SU-DHL-6 (cell line): Measurements from ENCODE around the gene ARHGAP8.

Source experiments
- EZH2phosphoT487 ChIP-seq: fragments of 200-600 bp; sonication (generic), shearing (Covaris generic); conservative IDR thresholded peaks from 2 replicates; pipeline ENCODE4 v1.6.1; 2018; ENCODE audit warnings: mild to moderate bottlenecking, antibody characterized with exemption, low read length, moderate library complexity, mixed read lengths
- TF ChIP-seq, protein P1 (sequence below): fragments of 200-600 bp; sonication (generic); IDR thresholded peaks from one replicate; pipeline ENCODE4 v1.5.1; 2017; ENCODE audit warnings: antibody characterized with exemption, mild to moderate bottlenecking, low read length, moderate library complexity; ENCODE audit not compliant: insufficient read depth, poor library complexity, severe bottlenecking

- TF ChIP-seq, protein P1, sequence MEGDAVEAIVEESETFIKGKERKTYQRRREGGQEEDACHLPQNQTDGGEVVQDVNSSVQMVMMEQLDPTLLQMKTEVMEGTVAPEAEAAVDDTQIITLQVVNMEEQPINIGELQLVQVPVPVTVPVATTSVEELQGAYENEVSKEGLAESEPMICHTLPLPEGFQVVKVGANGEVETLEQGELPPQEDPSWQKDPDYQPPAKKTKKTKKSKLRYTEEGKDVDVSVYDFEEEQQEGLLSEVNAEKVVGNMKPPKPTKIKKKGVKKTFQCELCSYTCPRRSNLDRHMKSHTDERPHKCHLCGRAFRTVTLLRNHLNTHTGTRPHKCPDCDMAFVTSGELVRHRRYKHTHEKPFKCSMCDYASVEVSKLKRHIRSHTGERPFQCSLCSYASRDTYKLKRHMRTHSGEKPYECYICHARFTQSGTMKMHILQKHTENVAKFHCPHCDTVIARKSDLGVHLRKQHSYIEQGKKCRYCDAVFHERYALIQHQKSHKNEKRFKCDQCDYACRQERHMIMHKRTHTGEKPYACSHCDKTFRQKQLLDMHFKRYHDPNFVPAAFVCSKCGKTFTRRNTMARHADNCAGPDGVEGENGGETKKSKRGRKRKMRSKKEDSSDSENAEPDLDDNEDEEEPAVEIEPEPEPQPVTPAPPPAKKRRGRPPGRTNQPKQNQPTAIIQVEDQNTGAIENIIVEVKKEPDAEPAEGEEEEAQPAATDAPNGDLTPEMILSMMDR: no peak
- no peak for TF ChIP-seq EZH2phosphoT487
Observed at GRCh38 chr22:44845796-44846720, 93.7 kb downstream of the ARHGAP8 start.
